OCI-LY3 (cell line): Measurements from ENCODE around the gene NYAP1.
"Not testable (repeated sequence)": the region's sequence is repeated elsewhere in the genome, so short reads cannot be mapped to it uniquely, and the experiment has no call there.

Source experiments
- H2AFZ ChIP-seq: fragments of 200-600, 300-600 bp; shearing (Covaris generic); 2 replicates; pipeline ENCODE4 v1.6.0; 2014; ENCODE audit warnings: antibody characterized with exemption, low read depth, low read length
- H3K27ac ChIP-seq: fragments of 200-600, 300-600 bp; sonication (generic); 2 replicates; pipeline ENCODE4 v1.5.1; 2014; ENCODE audit warnings: mild to moderate bottlenecking, low read length, moderate library complexity, mixed read lengths
- H3K27me3 ChIP-seq: fragments of 200-600, 300-600 bp; sonication (generic); 2 replicates; pipeline ENCODE4 v1.6.1; 2014; ENCODE audit warnings: low read depth, low read length, mixed read lengths
- H3K36me3 ChIP-seq: fragments of 200-600, 300-600 bp; sonication (generic); replicated peaks from 2 replicates; pipeline ENCODE3; 2014; ENCODE audit warnings: low read depth, low read length, mixed read lengths
- H3K4me1 ChIP-seq: fragments of 300-600, 200-600 bp; sonication (generic); 2 replicates; pipeline ENCODE4 v1.6.1; 2014; ENCODE audit warnings: low read length, mixed read lengths
- H3K4me2 ChIP-seq: fragments of 200-600, 300-600 bp; sonication (generic); 2 replicates; pipeline ENCODE4 v1.6.1; 2014; ENCODE audit warnings: low read length, mixed read lengths
- H3K4me3 ChIP-seq: fragments of 300-600, 200-600 bp; sonication (generic); 2 replicates; pipeline ENCODE4 v1.5.1; 2014; ENCODE audit warnings: antibody characterized with exemption, mild to moderate bottlenecking, low read length, moderate library complexity
- H3K79me2 ChIP-seq: fragments of 300-600, 200-600 bp; shearing (Covaris generic); 2 replicates; pipeline ENCODE4 v1.6.1; 2014; ENCODE audit warnings: mild to moderate bottlenecking, low read length, mixed read lengths
- H3K9ac ChIP-seq: fragments of 300-600, 200-600 bp; shearing (Covaris generic); 2 replicates; pipeline ENCODE4 v1.6.0; 2014; ENCODE audit warnings: mild to moderate bottlenecking, low read length, moderate library complexity
- H3K9me3 ChIP-seq: fragments of 200-600, 300-600 bp; shearing (Covaris generic); 2 replicates; pipeline ENCODE4 v1.6.1; 2014; ENCODE audit warnings: low read length, mixed read lengths; ENCODE audit not compliant: insufficient read depth
- H4K20me1 ChIP-seq: fragments of 200-600, 300-600 bp; sonication (generic); 2 replicates; pipeline ENCODE4 v1.6.1; 2016; ENCODE audit warnings: low read length, mixed read lengths; ENCODE audit not compliant: insufficient read depth
- CTCF ChIP-seq: fragments of 200-600, 300-600 bp; sonication (generic); IDR thresholded peaks from 2 replicates; pipeline ENCODE4 v1.5.1; 2014; ENCODE audit warnings: antibody characterized with exemption, low read length, low read depth
- EZH2phosphoT487 ChIP-seq: fragments of 200-600 bp; shearing (Covaris generic); IDR thresholded peaks from 2 replicates; pipeline ENCODE4 v1.6.1; 2018; ENCODE audit warnings: antibody characterized with exemption, mixed run types, low read depth

Gene NYAP1

GRCh38 chr7:100437150-100438100 is 46.3 kb upstream of the NYAP1 start:
- H4K20me1 ChIP-seq = peaks cover 5% of the 10 kb centered on the region; the same call in 1 of the 2 replicates
- no peak for TF ChIP-seq EZH2phosphoT487
- TF ChIP-seq CTCF = no peak
- H3K79me2 ChIP-seq = peaks cover 36% of the 10 kb centered on the region
- H3K4me2 ChIP-seq = peak overlapping the region; percentile 63
- peak overlapping the region; percentile 86 for H3K4me3 ChIP-seq
- H3K27ac ChIP-seq = peak overlapping the region; percentile 47
- H3K4me1 ChIP-seq = peaks cover 27% of the 10 kb centered on the region
- no peaks in the 10 kb centered on the region for H3K9me3 ChIP-seq
- H3K9ac ChIP-seq = peak overlapping the region; percentile 68
- no peak overlapping the region for H2AFZ ChIP-seq
- no peaks in the 10 kb centered on the region for H3K27me3 ChIP-seq
- peaks cover 25% of the 10 kb centered on the region for H3K36me3 ChIP-seq

- TF ChIP-seq CTCF = no peak
- TF ChIP-seq EZH2phosphoT487 = no peak
- H3K9ac ChIP-seq = no peak overlapping the region
- no peaks in the 10 kb centered on the region for H3K27me3 ChIP-seq
- no peaks in the 10 kb centered on the region for H4K20me1 ChIP-seq
- H3K9me3 ChIP-seq = no peaks in the 10 kb centered on the region
- H3K4me1 ChIP-seq = peaks cover 26% of the 10 kb centered on the region
- H3K79me2 ChIP-seq = peaks cover 28% of the 10 kb centered on the region; the same call in 1 of the 2 replicates
- no peak overlapping the region for H3K4me2 ChIP-seq
- H2AFZ ChIP-seq = no peak overlapping the region
- no peak overlapping the region for H3K27ac ChIP-seq
- H3K36me3 ChIP-seq = peaks cover 17% of the 10 kb centered on the region
- H3K4me3 ChIP-seq = no peak overlapping the region
Observed at GRCh38 chr7:100438172-100438571, 45.6 kb upstream of the NYAP1 start.

GRCh38 chr7:100438731-100439130 is 45.0 kb upstream of the NYAP1 start:
- H3K27ac ChIP-seq = not testable (repeated sequence)

GRCh38 chr7:100439244-100439643 is 44.5 kb upstream of the NYAP1 start:
- Histone ChIP-seq H3K4me1 (peaks cover 15% of the 10 kb centered on the region), H3K79me2 (peaks cover 18% of the 10 kb centered on the region; the same call in 1 of the 2 replicates)
- H3K27ac ChIP-seq, H4K20me1 ChIP-seq, H3K9me3 ChIP-seq, H2AFZ ChIP-seq, H3K36me3 ChIP-seq, H3K4me2 ChIP-seq, H3K4me3 ChIP-seq, H3K27me3 ChIP-seq, H3K9ac ChIP-seq: not testable (repeated sequence)

More at GRCh38 chr7:100438731-100439130, 45.0 kb upstream of the NYAP1 start:
- not testable (repeated sequence) for H3K4me3 ChIP-seq, H3K4me2 ChIP-seq, H3K9me3 ChIP-seq, H2AFZ ChIP-seq, H3K9ac ChIP-seq, H3K27me3 ChIP-seq, H4K20me1 ChIP-seq
- H3K36me3 ChIP-seq = peaks cover 12% of the 10 kb centered on the region
- peaks cover 23% of the 10 kb centered on the region; the same call in 1 of the 2 replicates for H3K79me2 ChIP-seq
- H3K4me1 ChIP-seq = peaks cover 20% of the 10 kb centered on the region
